Spleen (tissue), 7 donors: ENCODE data around the gene ESR1.

Experiments used
- CTCF ChIP-seq, 11 experiments: fragments of 200-600 bp in 7 of 11; fragments of 450-650 bp in 4 of 11; sonication (generic) in 4 of 11; IDR thresholded peaks in 8 of 11; conservative IDR thresholded peaks in 3 of 11; 1 replicate in 7 of 11; 2 replicates in 4 of 11; pipeline versions ENCODE4 v1.4.0 to v1.8.0; 2016 to 2021; ENCODE audit warnings: antibody characterized with exemption in 11 of 11, inconsistent platforms in 4 of 11, mild to moderate bottlenecking in 1 of 11
- POLR2A ChIP-seq, 3 donors: fragments of 450-650 bp; IDR thresholded peaks; one replicate each; pipeline ENCODE4 v1.5.1; 2017; ENCODE audit warnings: antibody characterized with exemption in 3 of 3, mild to moderate bottlenecking in 1 of 3
- donor health status: DM: no; HTN: no; CAD: no; lungs with moderate emphysema.
- donor health status: DM: no; HTN: no; CAD: no.
- donor health status: DM: no; HTN: no; CAD: no.

- TF ChIP-seq POLR2A (IDR thresholded peaks at IDR 0.05) (no peak), CTCF (IDR thresholded peaks at IDR 0.05 in 8 of 11, conservative IDR thresholded peaks at IDR 0.05 in 3 of 11) (no peak)
These were observed 243.1 kb downstream of the ESR1 start for GRCh38 chr6:152050451-152051195.
